Astrocyte (in vitro differentiated cells and primary cell): ENCODE measurements around the gene TKTL2.

ENCODE experiments used
- CTCF ChIP-seq: IDR thresholded peaks from 2 replicates; pipeline ENCODE4 v1.5.1; 2011; ENCODE audit warnings: low read depth, mild to moderate bottlenecking, inconsistent platforms, low read length, moderate library complexity; ENCODE audit not compliant: insufficient read depth
- EZH2 ChIP-seq: IDR thresholded peaks from 2 replicates; pipeline ENCODE4 v1.6.1; 2012; ENCODE audit warnings: mild to moderate bottlenecking, low read length, inconsistent platforms; ENCODE audit not compliant: insufficient read depth

- TF ChIP-seq CTCF = no peak
- no peak for TF ChIP-seq EZH2
Measured at GRCh38 chr4:163500586-163500985, 27.0 kb upstream of the TKTL2 start.
